ENCODE data around the gene CEP192. TPM values are rescaled to one million over a fixed set of nuclear protein-coding genes. Genes with fewer than 3 reads are reported as not detected.

The CEP192 gene
- polyA plus RNA-seq, 3 donors, result 3.0 to 29.6 (median 3.7) TPM

- H3K9me3 Mint-ChIP-seq, result no peaks in the 10 kb centered on the region
Observed at GRCh38 chr18:12960853-12961397, 30.2 kb upstream of the CEP192 start.

GRCh38 chr18:12963069-12963468 is 28.1 kb upstream of the CEP192 start:
- Histone ChIP-seq H3K4me1 (ENCODE audit: control insufficient read depth in 1 of 2, insufficient read depth in 2 of 2, low read length in 2 of 2) (peaks cover 0 to 2% of the 10 kb centered on the region in 2 donors), H3K27me3 (ENCODE audit: control insufficient read depth in 2 of 2, insufficient read depth in 2 of 2, low read length in 2 of 2) (no peaks in the 10 kb centered on the region), H2AFZ (ENCODE audit: insufficient read depth, low read depth, low read length, poor library complexity, severe bottlenecking) (no peak overlapping the region), H3K9ac (ENCODE audit: insufficient read depth, low read length, poor library complexity, severe bottlenecking) (no peak overlapping the region), H4K20me1 (ENCODE audit: insufficient read depth, low read length) (peaks cover 4% of the 10 kb centered on the region), H3K36me3 (replicated peaks in 1 of 2; ENCODE audit: control insufficient read depth in 1 of 2, insufficient read depth in 2 of 2, low read length in 2 of 2) (peaks cover 38 to 57% of the 10 kb centered on the region in 2 donors), H3K79me2 (ENCODE audit: insufficient read depth, low read length) (peaks cover 22% of the 10 kb centered on the region), H3K9me3 (replicated peaks in 1 of 2; ENCODE audit: control insufficient read depth in 1 of 2, insufficient read depth in 1 of 2, low read length in 2 of 2) (no peaks in the 10 kb centered on the region), H3K27ac (ENCODE audit: low read depth in 1 of 2, low read length in 2 of 2) (no peak overlapping the region), H3K4me3 (replicated peaks in 1 of 3; ENCODE audit: low read depth in 2 of 3, low read length in 3 of 3) (no peak overlapping the region), H3K4me2 (replicated peaks; ENCODE audit: extremely low read depth, low read length, poor library complexity, severe bottlenecking) (no peak overlapping the region)
- no peak for TF ChIP-seq CTCF (IDR thresholded peaks at IDR 0.05)
- H3K9me3 Mint-ChIP-seq, result no peaks in the 10 kb centered on the region
- no peaks in the 10 kb centered on the region for H3K4me1 Mint-ChIP-seq
- peaks cover 45 to 67% of the 10 kb centered on the region in 2 donors for H3K36me3 Mint-ChIP-seq
- intact Hi-C loops (cut with micrococcal nuclease), result no loop called here
- no peaks in the 10 kb centered on the region for H3K27me3 Mint-ChIP-seq (ENCODE audit: low read depth in 3 of 3)
- DNase-seq, result no peak
- WGBS (ENCODE audit: insufficient coverage), result 80% methylated on average over 1 of the region's 1 CpG
- H3K27ac Mint-ChIP-seq, result no peak overlapping the region
- no peak overlapping the region for H3K4me3 Mint-ChIP-seq

More at GRCh38 chr18:12960853-12961397, 30.2 kb upstream of the CEP192 start:
- Histone ChIP-seq H4K20me1 (ENCODE audit: insufficient read depth, low read length) (peaks cover 4% of the 10 kb centered on the region), H3K27ac (ENCODE audit: low read depth in 1 of 2, low read length in 2 of 2) (no peak overlapping the region), H3K4me1 (ENCODE audit: control insufficient read depth in 1 of 2, insufficient read depth in 2 of 2, low read length in 2 of 2) (peaks cover 0 to 2% of the 10 kb centered on the region in 2 donors), H3K27me3 (ENCODE audit: control insufficient read depth in 2 of 2, insufficient read depth in 2 of 2, low read length in 2 of 2) (no peaks in the 10 kb centered on the region), H3K4me3 (replicated peaks in 1 of 3; ENCODE audit: low read depth in 2 of 3, low read length in 3 of 3) (no peak overlapping the region), H2AFZ (ENCODE audit: insufficient read depth, low read depth, low read length, poor library complexity, severe bottlenecking) (no peak overlapping the region), H3K36me3 (replicated peaks in 1 of 2; ENCODE audit: control insufficient read depth in 1 of 2, insufficient read depth in 2 of 2, low read length in 2 of 2) (peaks cover 31 to 49% of the 10 kb centered on the region in 2 donors), H3K4me2 (replicated peaks; ENCODE audit: extremely low read depth, low read length, poor library complexity, severe bottlenecking) (no peak overlapping the region), H3K9ac (ENCODE audit: insufficient read depth, low read length, poor library complexity, severe bottlenecking) (no peak overlapping the region), H3K9me3 (replicated peaks in 1 of 2; ENCODE audit: control insufficient read depth in 1 of 2, insufficient read depth in 1 of 2, low read length in 2 of 2) (no peaks in the 10 kb centered on the region), H3K79me2 (ENCODE audit: insufficient read depth, low read length) (peaks cover 22% of the 10 kb centered on the region)
- intact Hi-C loops (cut with micrococcal nuclease), result no loop called here
- 92% methylated on average over 6 of the region's 6 CpGs for WGBS (ENCODE audit: insufficient coverage)
- no peak for TF ChIP-seq CTCF (IDR thresholded peaks at IDR 0.05)
- Mint-ChIP-seq H3K4me3 (no peak overlapping the region), H3K4me1 (no peaks in the 10 kb centered on the region), H3K27ac (no peak overlapping the region), H3K36me3 (peaks cover 42 to 66% of the 10 kb centered on the region in 2 donors), H3K27me3 (ENCODE audit: low read depth in 3 of 3) (no peaks in the 10 kb centered on the region)
- no peak for DNase-seq
